Hypothalamus (tissue), 51 donors: ENCODE data around the gene SPACA6.
A peak's percentile ranks its signal among the peaks of the same experiment; 100 is the strongest.
"Not testable (repeated sequence)": the region's sequence is repeated elsewhere in the genome, so short reads cannot be mapped to it uniquely, and the experiment has no call there.

Experiments
- DNase-seq, 51 donors: peaks; one replicate each; lab custom pipeline; 2025; lab: John Stamatoyannopoulos, UW

The SPACA6 gene

DNA sequence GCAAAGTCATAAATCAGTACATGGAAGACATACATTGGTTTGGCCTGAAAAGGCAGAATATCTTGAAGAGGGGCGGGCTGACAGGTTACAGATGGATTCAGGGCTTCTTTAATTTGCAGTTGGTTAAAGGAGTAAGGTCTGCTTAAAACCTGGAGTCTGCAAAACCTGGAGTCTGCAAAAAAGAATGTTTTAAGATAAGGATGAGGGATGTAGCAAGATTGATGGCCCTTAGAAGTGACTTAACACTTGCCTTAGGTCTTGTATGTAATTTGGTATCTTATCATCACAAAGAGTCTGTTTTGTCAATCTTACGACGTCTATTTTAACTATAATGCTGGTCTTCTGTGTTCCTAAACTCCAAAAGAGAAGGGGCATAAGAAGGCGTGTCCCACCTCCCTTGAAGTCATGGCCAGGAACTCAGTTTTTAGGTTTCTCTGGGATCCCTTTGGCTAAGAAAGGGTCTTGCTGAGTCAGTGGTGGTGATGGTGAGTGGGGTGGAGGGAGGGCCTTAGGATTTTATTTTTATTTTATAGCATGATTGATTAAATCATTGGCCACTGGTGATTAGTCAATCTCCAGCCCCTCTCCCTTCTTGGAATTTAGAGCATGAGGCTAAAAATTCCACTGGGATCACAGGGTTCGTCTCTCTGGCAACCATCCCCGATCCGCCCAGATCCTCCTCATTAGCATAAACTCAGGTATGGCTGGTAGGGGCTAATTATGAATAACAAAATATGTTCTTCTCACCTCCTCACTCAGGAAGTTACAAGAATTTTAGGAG, 40.8 kb downstream of the SPACA6 start:
- no peak for DNase-seq

DNA sequence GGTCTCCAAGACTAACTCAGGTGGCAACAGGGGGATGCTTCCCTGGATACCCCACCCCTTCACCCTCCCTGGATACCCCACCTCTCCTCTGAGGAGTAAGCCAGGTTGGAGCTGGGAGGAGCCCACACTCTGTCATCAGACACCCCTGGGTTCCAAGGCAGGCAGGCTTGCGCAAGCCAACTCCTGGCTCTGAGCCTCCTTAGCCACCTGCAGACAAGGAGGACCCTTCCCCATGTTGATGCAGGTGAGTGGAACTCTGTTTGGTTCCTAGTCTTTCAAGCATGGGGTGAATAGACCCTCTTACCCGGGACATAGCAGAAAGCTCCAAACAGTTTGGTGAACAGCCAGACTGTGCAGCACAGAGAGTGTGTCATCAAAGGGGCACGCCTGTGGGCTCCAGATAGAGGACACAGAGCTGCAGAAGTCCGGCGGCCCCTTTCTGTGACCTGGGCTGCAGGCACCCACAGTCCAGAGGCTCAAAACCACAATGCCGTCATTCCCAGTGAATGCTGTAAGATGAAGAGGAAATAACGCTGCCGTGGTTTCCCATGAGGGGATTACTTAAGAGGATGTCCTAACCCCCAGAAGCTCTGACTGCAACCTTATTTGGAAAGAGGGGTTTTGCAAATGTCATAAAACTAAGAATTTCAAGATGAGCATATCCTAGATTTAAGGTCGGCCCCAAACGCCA, 42.8 kb downstream of the SPACA6 start:
- DNase-seq = peak in 15 of 51 donors; percentile 4 to 49 (median 22)

DNA sequence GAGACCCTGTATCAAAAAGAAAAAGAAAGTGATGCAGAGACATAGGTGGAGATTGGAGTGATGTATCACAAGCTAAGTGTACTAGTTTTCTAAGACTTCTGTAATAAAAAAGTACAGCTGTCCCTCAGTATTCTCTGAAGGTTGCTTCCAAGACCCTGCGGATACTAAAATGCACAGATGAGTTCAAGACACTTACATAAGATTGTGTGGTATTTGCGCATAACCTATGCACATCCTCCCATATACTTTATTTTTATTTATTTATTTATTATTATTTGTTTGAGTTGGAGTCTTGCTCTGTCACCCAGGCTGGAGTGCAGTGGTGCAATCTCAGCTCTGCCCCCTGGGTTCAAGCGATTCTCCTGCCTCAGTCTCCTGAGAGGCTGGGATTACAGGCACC, 44.3 kb downstream of the SPACA6 start:
- no peak for DNase-seq

DNA sequence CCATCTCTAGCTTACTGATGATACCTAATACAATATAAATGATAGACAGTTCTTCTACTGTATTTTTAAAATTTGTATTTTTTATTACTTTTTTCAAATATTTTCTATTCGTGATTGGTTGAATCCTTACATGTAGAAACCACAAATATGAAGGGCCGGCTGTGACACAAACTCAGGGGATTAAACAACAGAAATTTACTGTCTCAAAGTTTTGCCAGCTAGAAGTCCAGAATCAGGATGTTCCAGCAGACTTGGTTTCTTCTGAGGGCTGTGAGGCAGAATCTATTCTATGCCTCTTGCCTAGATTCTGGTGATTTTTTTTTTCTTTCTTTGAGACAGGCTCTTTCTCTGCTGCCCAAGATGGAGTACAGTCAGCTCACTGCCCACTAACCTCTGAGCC, 44.8 kb downstream of the SPACA6 start:
- DNase-seq = no peak

DNA sequence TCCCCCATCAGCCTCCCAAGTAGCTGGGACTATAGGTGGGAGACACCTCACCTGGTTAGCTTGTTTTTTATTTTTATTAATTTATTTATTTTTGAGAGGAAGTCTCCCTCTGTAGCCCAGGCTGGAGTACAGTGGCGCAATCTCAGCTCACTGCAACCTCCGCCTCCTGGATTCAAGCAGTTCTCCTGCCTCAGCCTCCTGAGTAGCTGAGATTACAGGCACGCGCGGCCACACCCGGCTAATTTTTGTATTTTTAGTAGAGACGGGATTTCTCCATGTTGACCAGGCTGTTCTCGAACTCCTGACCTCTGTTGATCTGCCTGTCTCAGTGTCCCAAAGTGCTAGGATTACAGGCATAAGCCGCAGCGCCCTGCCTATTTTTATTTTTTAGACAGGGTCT, 45.4 kb downstream of the SPACA6 start:
- DNase-seq = not testable (repeated sequence)

DNA sequence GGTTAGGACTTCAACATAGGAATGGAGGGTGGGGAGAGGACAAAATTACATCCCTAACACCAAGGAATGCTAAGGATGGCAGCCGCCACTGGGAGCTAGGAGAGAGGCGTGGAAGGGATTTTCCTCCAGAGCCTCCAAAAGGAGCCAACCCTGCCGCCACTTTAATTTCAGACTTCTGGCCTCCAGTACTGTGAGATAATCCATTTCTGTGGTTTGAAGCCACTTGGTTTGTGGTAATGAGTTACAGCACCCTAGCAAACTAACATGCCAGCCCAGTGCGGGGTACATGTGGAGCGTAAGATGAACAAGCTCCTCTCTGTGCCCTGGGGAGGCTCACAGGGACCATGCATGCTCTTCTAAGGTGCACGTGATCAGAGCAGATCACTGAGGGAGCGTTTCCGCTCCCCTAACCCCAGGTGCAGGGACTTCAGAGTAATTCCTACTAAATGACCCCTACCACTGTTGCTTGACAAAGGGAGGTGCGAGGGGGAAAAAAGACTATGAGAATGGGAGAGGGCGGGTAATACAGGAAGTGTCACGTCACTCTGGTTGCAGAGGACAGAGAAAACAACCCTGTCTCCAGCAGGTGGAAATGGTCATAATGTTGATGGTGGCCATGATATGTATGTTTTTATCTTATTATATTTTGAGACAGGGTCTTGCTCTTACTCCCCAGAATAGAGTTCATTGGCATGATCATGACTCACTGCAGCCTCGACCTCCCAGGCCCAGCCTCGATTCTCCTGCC, 46.5 kb downstream of the SPACA6 start:
- DNase-seq = no peak

DNA sequence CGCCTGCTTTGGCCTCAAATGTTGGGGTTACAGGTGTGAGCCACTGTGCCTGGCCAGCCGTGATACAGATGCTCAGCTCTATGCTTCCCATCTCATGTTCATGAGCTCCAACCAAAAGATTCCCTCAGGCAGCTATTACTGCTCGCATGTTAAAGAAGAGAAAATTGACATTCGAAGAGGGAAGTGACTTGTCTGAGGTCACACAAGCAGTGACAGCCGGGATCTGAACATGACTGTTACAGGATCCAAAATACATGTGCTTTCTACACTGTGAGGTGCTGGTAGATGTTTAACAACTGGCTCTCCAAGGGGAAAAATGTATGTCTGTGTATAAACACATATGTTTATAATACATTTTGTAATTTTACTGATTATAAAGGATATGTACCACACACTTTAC, 47.2 kb downstream of the SPACA6 start:
- no peak for DNase-seq

DNA sequence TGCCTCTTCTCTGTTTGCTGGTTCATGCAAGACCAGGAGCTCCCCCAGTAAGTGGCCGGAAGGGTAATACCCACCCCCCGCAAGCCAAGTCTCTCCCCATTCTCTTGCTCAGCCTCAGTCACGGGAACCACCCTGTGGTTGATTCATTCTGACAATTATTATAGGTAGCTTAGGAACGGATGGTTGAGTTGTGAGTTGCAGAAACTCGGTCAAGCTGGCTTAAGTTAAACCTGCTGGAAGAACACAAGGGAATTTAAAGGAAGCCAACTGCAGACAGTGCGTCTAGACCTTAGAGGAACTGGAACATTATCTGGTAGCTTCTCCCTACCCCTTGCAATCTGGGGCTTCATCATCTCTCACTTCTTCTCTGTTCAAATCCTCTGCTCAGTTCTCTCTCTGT, 49.7 kb downstream of the SPACA6 start:
- no peak for DNase-seq

DNA sequence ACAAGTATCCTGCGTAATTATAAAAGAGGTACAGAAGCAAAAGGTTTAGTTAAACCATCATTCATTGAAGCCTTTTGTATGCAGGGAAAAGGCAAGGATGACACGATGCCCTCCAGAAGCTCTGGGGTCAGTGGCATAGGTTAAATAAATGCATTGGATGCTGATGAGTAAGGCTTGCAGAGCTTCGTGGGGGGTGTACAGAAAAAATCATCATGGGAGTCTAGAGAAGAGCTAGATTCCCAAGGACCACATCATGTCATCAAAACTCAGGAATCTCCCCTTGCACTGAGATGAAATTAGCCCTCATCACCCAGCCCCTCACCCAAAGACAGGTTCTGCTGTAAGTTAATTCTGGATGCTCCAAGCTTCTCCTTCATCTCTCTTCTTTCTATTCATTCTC, 50.3 kb downstream of the SPACA6 start:
- DNase-seq = no peak

DNA sequence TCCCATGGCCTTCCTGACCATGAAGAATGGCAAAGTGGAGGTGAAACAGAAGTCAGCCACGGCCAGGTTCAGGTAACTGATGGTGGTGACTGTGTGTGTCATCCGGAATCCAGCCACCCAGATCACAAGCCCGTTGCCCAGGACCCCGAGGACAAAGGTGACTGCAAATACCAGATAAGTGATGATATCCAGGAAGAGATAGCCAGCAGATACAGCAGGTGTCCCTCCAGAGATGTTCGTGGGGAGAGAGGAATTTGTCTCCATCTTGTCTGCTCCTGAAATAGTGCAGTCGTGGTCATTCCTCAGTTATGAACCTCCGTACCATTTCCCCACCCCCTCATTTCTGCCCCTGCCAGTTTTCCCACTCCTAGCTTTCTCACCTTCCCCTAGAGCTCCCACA, 53.6 kb downstream of the SPACA6 start:
- DNase-seq = no peak

DNA sequence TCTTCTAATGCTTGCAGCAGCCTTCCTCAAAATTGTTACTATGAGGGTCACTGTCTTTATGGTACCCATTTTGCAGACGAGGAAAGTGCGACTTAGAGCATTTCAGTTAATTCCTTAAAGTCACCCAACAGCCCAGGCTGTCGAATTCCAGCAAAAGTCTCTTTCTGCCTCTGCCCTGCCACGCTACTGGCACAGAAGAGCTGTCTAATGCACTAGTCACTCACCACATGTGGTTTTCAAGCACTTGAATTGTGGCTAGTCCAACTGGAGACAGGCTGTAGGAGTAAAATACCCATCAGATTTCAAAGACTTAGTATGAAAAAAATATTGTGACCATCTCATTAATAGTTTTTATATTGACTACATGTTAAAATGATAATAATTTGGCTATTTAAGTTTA, 56.8 kb downstream of the SPACA6 start:
- DNase-seq = no peak

DNA sequence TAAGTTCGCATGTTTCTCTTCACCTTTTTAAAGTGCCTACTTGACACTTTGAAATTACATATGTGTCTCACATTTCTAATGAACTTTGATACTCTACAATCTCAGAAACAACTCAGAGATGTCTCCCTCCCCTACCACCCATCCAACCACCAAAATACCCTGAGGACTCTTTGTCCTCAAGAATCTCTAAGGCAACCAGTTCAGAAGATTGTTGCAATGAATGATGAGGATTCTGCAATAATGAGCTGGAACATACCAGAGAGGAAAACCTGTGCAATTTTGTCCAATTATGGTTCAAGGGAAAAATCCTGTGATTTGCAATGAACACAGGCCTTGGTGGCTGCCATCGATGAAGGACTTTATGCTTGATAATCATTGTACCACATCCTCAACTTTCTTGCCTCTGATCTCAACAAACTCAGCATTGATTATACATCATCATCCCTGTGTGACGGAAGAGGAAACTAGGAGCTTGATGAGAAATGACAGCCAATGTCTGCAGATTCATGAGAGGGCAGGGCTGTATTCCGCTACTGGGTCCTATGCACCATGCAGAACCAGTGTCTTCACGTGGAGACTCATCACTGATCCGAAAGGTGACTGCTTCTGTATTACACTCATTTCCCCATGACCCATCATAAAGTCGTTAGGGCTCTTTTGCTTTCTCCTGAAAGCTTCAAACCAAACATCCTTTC, 57.4 kb downstream of the SPACA6 start:
- no peak for DNase-seq

DNA sequence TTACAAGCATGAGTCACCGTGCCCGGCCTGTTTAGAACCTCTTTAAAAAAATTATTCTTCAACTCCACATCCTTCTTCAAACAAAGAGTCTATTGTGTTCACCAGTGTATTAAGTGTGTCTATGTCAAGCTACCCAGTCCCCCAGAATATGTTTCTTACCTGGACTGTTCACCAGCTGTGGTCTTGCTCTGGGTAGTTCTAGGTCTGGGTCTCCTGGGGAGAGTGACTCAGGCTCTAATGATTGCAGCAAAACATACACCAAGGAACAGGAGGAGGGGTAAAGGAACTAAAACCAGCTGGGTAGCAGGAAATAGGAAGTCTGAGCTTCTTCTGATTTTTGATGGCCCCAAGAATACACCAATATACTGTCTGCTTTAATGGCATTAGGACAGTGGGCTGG, 58.5 kb downstream of the SPACA6 start, which contains the start of gene FPR1:
Gene FPR1, minus strand, starts transcription at position 224 of the 400 bp plus-strand sequence. CDS start 4,884 bp downstream, outside the sequence.
- DNase-seq = peak in 2 of 51 donors; percentile 9 to 23

DNA sequence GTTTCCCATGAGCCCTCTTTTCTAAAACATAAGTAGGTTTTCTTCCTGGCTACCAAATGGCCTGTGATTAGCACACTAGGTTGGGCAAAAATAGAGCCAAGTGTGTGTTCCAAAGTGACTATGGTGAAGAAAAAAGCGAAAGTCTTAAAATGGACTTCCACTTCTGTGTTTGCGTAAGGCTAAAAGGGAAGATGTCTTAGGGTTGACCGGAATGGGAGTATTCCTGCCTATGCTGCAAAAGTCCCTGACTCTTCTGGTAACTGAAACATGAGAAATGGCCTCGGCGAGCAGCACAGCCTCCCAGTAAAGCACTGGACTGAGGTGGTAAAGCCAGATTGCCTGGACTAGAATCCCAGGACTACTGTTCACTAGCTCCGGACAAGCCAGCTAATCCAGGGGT, 61.0 kb downstream of the SPACA6 start:
- DNase-seq = peak in 2 of 51 donors; percentile 7 to 22

DNA sequence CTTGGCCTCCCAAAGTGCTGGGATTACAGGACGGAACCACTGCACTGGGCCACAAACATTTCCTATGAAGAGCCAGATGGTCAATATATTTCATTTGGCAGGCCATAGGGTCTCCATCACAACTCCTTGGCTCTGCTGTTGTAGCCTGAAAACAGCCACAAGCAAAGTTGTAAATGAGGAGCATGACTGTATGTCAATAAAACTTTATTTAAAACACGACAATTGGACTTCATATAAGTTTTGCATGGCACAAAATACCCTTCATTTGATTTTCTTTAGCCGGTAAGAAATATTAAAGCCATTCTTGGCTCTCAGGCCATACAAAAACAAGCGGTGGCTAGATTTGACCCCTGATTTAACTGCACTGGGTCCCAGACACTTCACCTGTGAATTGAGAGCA, 61.6 kb downstream of the SPACA6 start:
- DNase-seq = no peak
